Fibroblast of gingiva (primary cell): ENCODE measurements around the gene DDIT4L.
"Not testable (repeated sequence)": the region's sequence is repeated elsewhere in the genome, so short reads cannot be mapped to it uniquely, and the experiment has no call there.

Experiments used
- DNase-seq: peaks from one replicate; pipeline ENCODE4 v3.0.0-alpha.2; 2011; ENCODE audit warnings: low read depth

The DDIT4L gene

GRCh38 chr4:100166297-100167039 is 23.8 kb downstream of the DDIT4L start:
- DNase-seq = no peak

DNA sequence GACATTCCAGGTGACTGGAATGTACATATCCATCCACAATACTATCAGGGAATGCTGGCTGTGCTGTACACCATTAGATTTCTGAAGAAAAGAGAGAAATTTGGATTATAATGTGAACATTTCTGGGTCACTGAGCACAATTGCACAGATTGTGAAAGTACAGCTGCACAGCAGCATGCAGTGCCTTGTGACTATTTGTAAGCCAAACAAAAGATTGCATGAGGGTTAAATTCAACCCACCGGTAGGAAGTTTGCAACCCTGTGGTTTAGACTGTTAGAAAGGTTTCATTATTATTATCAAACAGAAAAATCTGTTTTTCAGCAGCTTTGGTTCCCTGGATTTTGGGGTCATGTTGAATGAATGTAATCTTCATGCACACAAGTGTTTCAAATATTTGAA is 24.5 kb downstream of the DDIT4L start:
- peak; percentile 32 for DNase-seq

GRCh38 chr4:100164808-100165760 is 25.2 kb downstream of the DDIT4L start:
- DNase-seq = no peak

DNA sequence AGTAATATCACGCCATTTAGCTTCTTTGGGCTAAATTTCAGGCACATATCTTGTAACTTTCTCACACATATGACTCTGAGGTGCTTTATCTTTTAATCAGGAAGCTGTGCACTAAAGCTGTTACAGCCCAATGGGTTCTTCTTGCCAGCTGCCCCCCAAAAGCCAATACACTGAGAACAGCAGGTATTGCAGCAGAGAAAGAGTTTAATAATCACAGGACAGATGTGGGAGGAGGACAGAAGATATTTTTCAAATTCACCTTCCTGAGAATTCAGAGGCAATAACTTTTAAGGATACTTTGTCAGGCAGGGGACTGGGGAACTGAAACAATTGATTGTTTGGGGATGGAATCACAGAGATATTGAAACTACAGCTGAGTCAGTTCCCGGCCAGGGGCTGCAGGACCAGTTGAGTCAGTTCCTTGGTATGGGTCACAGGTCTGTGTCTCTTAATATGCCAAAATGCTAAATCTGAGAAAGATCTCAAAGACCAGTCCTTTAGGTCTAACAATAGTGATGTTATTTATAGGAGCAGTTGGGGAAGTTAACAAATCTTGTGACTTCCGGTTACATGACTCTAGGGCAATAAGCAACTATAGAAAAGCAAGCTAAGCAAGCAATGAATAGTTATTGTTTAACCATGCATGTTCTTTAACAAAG is 28.1 kb downstream of the DDIT4L start:
- no peak for DNase-seq

DNA sequence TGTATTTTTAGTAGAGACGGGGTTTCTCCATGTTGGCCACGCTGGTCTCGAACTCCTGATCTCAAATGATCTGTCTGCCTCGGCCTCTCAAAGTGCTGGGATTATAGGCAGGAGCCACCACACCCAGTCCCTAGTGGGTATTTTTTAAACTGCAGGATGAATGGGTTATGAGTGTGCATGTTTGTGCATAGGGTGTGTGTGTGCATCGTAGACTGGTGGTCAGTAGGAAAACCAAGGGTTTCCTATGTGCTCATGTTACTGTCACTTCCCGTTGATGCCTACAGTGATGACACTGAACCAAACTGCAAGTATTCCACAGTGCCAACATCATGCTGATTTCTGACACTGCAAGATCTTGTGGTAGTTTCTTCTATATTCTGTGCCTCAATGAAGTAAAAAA is 41.1 kb downstream of the DDIT4L start:
- no peak for DNase-seq

GRCh38 chr4:100147684-100148083 is 42.6 kb downstream of the DDIT4L start:
- no peak for DNase-seq

GRCh38 chr4:100147198-100147597 is 43.1 kb downstream of the DDIT4L start:
- no peak for DNase-seq

GRCh38 chr4:100146756-100147155 is 43.5 kb downstream of the DDIT4L start:
- peak; percentile 36 for DNase-seq

DNA sequence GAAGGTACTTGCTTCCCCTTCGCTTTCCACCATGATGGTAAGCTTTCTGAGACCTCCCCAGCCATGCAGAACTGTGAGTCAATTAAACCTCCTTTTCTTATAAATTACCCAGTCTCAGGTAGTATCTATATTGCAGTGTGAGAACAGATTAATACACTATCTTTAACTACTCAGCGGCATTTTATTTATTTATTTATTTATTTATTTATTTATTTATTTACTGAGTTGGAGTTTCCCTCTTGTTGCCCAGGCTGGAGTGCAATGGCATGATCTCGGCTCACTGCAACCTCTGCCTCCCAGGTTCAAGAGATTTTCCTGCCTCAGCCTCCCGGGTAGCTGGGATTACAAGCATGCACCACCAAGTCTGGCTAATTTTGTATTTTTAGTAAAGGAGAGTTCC is 52.9 kb downstream of the DDIT4L start:
- DNase-seq = not testable (repeated sequence)
